ENCODE data around the gene ANAPC10.

Gene ANAPC10

GRCh38 chr4:145047151-145047550 lies 50.8 kb downstream of the ANAPC10 start:
- Histone ChIP-seq H3K36me3 (ENCODE audit: control insufficient read depth, insufficient read depth, low read length) (no peaks in the 10 kb centered on the region), H3K4me1 (ENCODE audit: control insufficient read depth, insufficient read depth, low read length) (no peaks in the 10 kb centered on the region), H3K27ac (ENCODE audit: low read length) (no peak overlapping the region), H3K27me3 (ENCODE audit: control insufficient read depth, insufficient read depth, low read length) (no peaks in the 10 kb centered on the region), H3K9me3 (ENCODE audit: control insufficient read depth, insufficient read depth, low read length) (no peaks in the 10 kb centered on the region), H3K4me3 (ENCODE audit: low read length) (no peak overlapping the region)
- DNase-seq (ENCODE audit: low read depth, low spot score) = no peak
- WGBS (ENCODE audit: insufficient coverage, insufficient read length) = no CpG with 5 or more reads among the region's 4 CpGs

GRCh38 chr4:145045180-145045579 lies 52.8 kb downstream of the ANAPC10 start:
- H3K27me3 ChIP-seq (ENCODE audit: control insufficient read depth, insufficient read depth, low read length) = no peaks in the 10 kb centered on the region
- no peaks in the 10 kb centered on the region for H3K36me3 ChIP-seq (ENCODE audit: control insufficient read depth, insufficient read depth, low read length)
- no peak overlapping the region for H3K27ac ChIP-seq (ENCODE audit: low read length)
- WGBS (ENCODE audit: insufficient coverage, insufficient read length) = no CpG with 5 or more reads among the region's 1 CpG
- no peak for DNase-seq (ENCODE audit: low read depth, low spot score)
- H3K4me1 ChIP-seq (ENCODE audit: control insufficient read depth, insufficient read depth, low read length) = no peaks in the 10 kb centered on the region
- no peak overlapping the region for H3K4me3 ChIP-seq (ENCODE audit: low read length)
- no peaks in the 10 kb centered on the region for H3K9me3 ChIP-seq (ENCODE audit: control insufficient read depth, insufficient read depth, low read length)

GRCh38 chr4:145044341-145044740 lies 53.7 kb downstream of the ANAPC10 start:
- no peak overlapping the region for H3K4me3 ChIP-seq (ENCODE audit: low read length)
- WGBS (ENCODE audit: insufficient coverage, insufficient read length) = no CpG with 5 or more reads among the region's 3 CpGs
- no peaks in the 10 kb centered on the region for H3K4me1 ChIP-seq (ENCODE audit: control insufficient read depth, insufficient read depth, low read length)

DNA sequence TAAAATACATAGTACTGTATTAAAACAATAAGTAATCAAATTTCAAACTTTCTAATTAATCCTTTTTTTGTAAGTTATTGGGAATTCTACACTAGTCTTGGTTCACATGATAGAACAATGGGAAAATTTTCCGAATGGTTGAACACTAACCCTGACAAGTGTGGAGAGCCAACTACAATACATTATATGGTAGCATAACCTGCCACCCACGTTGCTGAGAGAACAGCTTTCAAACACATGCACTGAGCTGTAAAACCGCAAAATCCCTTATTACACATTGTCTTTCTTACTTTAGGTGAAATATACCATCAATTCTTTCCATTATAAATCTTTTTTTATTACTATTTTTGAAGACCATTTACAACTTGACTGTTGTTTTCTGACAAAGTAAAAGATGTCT lies 54.7 kb downstream of the ANAPC10 start:
- 100% methylated on average over 1 of the region's 3 CpGs for WGBS (ENCODE audit: insufficient coverage, insufficient read length)
- Histone ChIP-seq H3K4me1 (ENCODE audit: control insufficient read depth, insufficient read depth, low read length) (no peaks in the 10 kb centered on the region), H3K9me3 (ENCODE audit: control insufficient read depth, insufficient read depth, low read length) (no peaks in the 10 kb centered on the region), H3K36me3 (ENCODE audit: control insufficient read depth, insufficient read depth, low read length) (no peaks in the 10 kb centered on the region), H3K27me3 (ENCODE audit: control insufficient read depth, insufficient read depth, low read length) (no peaks in the 10 kb centered on the region), H3K4me3 (ENCODE audit: low read length) (no peak overlapping the region), H3K27ac (ENCODE audit: low read length) (no peak overlapping the region)
- DNase-seq (ENCODE audit: low read depth, low spot score) = no peak

More at GRCh38 chr4:145044341-145044740, 53.7 kb downstream of the ANAPC10 start:
- H3K36me3 ChIP-seq (ENCODE audit: control insufficient read depth, insufficient read depth, low read length) = no peaks in the 10 kb centered on the region
- H3K27me3 ChIP-seq (ENCODE audit: control insufficient read depth, insufficient read depth, low read length) = no peaks in the 10 kb centered on the region
- no peak for DNase-seq (ENCODE audit: low read depth, low spot score)
- no peak overlapping the region for H3K27ac ChIP-seq (ENCODE audit: low read length)
- no peaks in the 10 kb centered on the region for H3K9me3 ChIP-seq (ENCODE audit: control insufficient read depth, insufficient read depth, low read length)

- no CpG with 5 or more reads among the region's 3 CpGs for WGBS (ENCODE audit: insufficient coverage, insufficient read length)
- no peaks in the 10 kb centered on the region for H3K36me3 ChIP-seq (ENCODE audit: control insufficient read depth, insufficient read depth, low read length)
These were observed 55.3 kb downstream of the ANAPC10 start for GRCh38 chr4:145042601-145043285.

GRCh38 chr4:145041378-145041777 lies 56.6 kb downstream of the ANAPC10 start:
- H3K4me1 ChIP-seq (ENCODE audit: control insufficient read depth, insufficient read depth, low read length) = no peaks in the 10 kb centered on the region
- H3K27me3 ChIP-seq (ENCODE audit: control insufficient read depth, insufficient read depth, low read length) = no peaks in the 10 kb centered on the region
- no peak overlapping the region for H3K27ac ChIP-seq (ENCODE audit: low read length)
- no CpG with 5 or more reads among the region's 3 CpGs for WGBS (ENCODE audit: insufficient coverage, insufficient read length)
- no peak for DNase-seq (ENCODE audit: low read depth, low spot score)
- no peak overlapping the region for H3K4me3 ChIP-seq (ENCODE audit: low read length)
- H3K36me3 ChIP-seq (ENCODE audit: control insufficient read depth, insufficient read depth, low read length) = no peaks in the 10 kb centered on the region
- no peaks in the 10 kb centered on the region for H3K9me3 ChIP-seq (ENCODE audit: control insufficient read depth, insufficient read depth, low read length)

More at GRCh38 chr4:145042601-145043285, 55.3 kb downstream of the ANAPC10 start:
- H3K4me3 ChIP-seq (ENCODE audit: low read length) = no peak overlapping the region
- H3K4me1 ChIP-seq (ENCODE audit: control insufficient read depth, insufficient read depth, low read length) = no peaks in the 10 kb centered on the region
- H3K27me3 ChIP-seq (ENCODE audit: control insufficient read depth, insufficient read depth, low read length) = no peaks in the 10 kb centered on the region
- H3K9me3 ChIP-seq (ENCODE audit: control insufficient read depth, insufficient read depth, low read length) = no peaks in the 10 kb centered on the region
- no peak for DNase-seq (ENCODE audit: low read depth, low spot score)
- no peak overlapping the region for H3K27ac ChIP-seq (ENCODE audit: low read length)

- no peaks in the 10 kb centered on the region for H3K4me1 ChIP-seq (ENCODE audit: control insufficient read depth, insufficient read depth, low read length)
- no peaks in the 10 kb centered on the region for H3K36me3 ChIP-seq (ENCODE audit: control insufficient read depth, insufficient read depth, low read length)
- H3K27me3 ChIP-seq (ENCODE audit: control insufficient read depth, insufficient read depth, low read length) = no peaks in the 10 kb centered on the region
- no peaks in the 10 kb centered on the region for H3K9me3 ChIP-seq (ENCODE audit: control insufficient read depth, insufficient read depth, low read length)
- 100% methylated on average over 1 of the region's 2 CpGs for WGBS (ENCODE audit: insufficient coverage, insufficient read length)
- DNase-seq (ENCODE audit: low read depth, low spot score) = no peak
- no peak overlapping the region for H3K27ac ChIP-seq (ENCODE audit: low read length)
- no peak overlapping the region for H3K4me3 ChIP-seq (ENCODE audit: low read length)
These were observed 62.4 kb downstream of the ANAPC10 start for GRCh38 chr4:145035494-145036136.

DNA sequence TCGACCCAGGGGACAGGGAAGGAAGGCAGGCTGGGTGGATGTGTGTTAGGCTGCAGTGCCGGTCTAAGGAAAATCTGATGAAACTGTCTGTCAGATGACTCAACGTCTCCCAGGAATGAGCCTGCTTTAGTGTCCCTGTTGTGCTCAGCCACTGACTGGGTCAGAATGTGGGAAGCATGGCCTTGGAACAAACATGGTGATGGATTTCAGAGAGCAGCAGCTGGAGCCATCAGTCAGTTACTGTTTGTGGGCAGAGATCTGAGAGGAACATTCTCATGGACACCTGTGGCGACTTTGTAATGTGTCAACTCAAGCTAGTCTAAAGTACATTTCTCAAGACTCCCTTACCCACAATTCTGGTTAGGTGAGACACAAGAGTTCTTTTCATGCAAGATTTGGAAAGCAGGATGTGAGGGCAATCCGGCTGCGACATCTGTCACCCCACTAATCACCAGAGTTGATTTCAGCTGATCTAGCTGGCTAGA lies 63.2 kb downstream of the ANAPC10 start:
- no peaks in the 10 kb centered on the region for H3K27me3 ChIP-seq (ENCODE audit: control insufficient read depth, insufficient read depth, low read length)
- no peak overlapping the region for H3K27ac ChIP-seq (ENCODE audit: low read length)
- DNase-seq (ENCODE audit: low read depth, low spot score) = no peak
- no CpG with 5 or more reads among the region's 6 CpGs for WGBS (ENCODE audit: insufficient coverage, insufficient read length)
- H3K9me3 ChIP-seq (ENCODE audit: control insufficient read depth, insufficient read depth, low read length) = no peaks in the 10 kb centered on the region
- H3K4me1 ChIP-seq (ENCODE audit: control insufficient read depth, insufficient read depth, low read length) = no peaks in the 10 kb centered on the region
- H3K4me3 ChIP-seq (ENCODE audit: low read length) = no peak overlapping the region
- H3K36me3 ChIP-seq (ENCODE audit: control insufficient read depth, insufficient read depth, low read length) = no peaks in the 10 kb centered on the region

GRCh38 chr4:145019346-145019745 lies 78.7 kb downstream of the ANAPC10 start:
- Histone ChIP-seq H3K4me1 (ENCODE audit: control insufficient read depth, insufficient read depth, low read length) (peaks cover 2% of the 10 kb centered on the region; the same call in 1 of the 2 replicates), H3K36me3 (ENCODE audit: control insufficient read depth, insufficient read depth, low read length) (no peaks in the 10 kb centered on the region), H3K27ac (ENCODE audit: low read length) (no peak overlapping the region), H3K27me3 (ENCODE audit: control insufficient read depth, insufficient read depth, low read length) (no peaks in the 10 kb centered on the region), H3K9me3 (ENCODE audit: control insufficient read depth, insufficient read depth, low read length) (no peaks in the 10 kb centered on the region), H3K4me3 (ENCODE audit: low read length) (no peak overlapping the region)
- no CpG with 5 or more reads among the region's 1 CpG for WGBS (ENCODE audit: insufficient coverage, insufficient read length)
- DNase-seq (ENCODE audit: low read depth, low spot score) = no peak

- no peaks in the 10 kb centered on the region for H3K36me3 ChIP-seq (ENCODE audit: control insufficient read depth, insufficient read depth, low read length)
- no peak overlapping the region for H3K4me3 ChIP-seq (ENCODE audit: low read length)
- H3K27ac ChIP-seq (ENCODE audit: low read length) = no peak overlapping the region
- no peaks in the 10 kb centered on the region for H3K27me3 ChIP-seq (ENCODE audit: control insufficient read depth, insufficient read depth, low read length)
- WGBS (ENCODE audit: insufficient coverage, insufficient read length) = no CpG with 5 or more reads among the region's 4 CpGs
- H3K4me1 ChIP-seq (ENCODE audit: control insufficient read depth, insufficient read depth, low read length) = peaks cover 2% of the 10 kb centered on the region; the same call in 1 of the 2 replicates
- no peaks in the 10 kb centered on the region for H3K9me3 ChIP-seq (ENCODE audit: control insufficient read depth, insufficient read depth, low read length)
- no peak for DNase-seq (ENCODE audit: low read depth, low spot score)
These were observed 83.6 kb downstream of the ANAPC10 start for GRCh38 chr4:145014365-145014764.

All from iPS DF 6.9 (cell line).